Glomerular visceral epithelial cell (primary cell): ENCODE data around the gene SIX5.

Experiments used
- DNase-seq: peaks from one replicate; pipeline ENCODE4 v3.0.0-alpha.2; 2016; ENCODE audit errors: extremely low spot score

SIX5 gene

DNA sequence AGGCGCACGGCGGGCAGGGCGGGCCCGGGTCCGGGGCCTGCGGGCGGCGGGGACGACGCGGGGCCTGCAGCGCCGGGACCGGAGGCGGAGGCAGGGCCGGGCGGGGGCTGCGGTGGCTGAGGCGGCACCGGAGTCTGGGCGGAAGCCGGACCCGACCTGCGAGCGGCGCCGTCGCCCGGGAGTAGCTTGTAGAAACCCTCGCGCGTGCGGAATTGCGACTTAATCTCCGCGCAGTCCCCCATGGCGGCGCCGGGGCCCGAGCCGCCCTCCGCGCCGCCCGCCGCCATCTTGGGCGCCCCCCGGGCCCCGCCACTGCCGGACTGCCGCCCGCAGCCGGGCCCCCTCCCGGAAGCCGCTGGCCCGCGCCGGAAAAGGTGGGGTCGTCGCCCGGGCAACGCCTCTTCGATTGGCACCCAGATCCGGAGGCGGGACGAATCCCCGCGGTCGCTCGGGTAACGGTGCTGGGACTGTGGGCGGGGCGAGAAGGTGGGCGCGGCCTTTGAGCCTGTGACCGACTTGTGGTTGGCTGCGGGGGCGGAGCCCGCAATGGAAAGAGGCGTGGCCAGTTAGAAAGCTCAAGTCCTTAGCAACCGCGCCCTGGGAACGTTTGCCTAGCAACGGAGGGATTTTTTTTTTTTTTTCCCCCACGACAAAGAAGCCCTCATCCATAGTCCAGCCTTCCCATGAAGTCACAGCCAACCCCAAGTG is 23.6 kb upstream of the SIX5 start, which contains the start of gene DMWD:
Gene DMWD, minus strand, starts transcription at position 376 of the 708 bp plus-strand sequence. Its CDS starts 89 bp downstream, at position 287.
- DNase-seq = peak; percentile 99

DNA sequence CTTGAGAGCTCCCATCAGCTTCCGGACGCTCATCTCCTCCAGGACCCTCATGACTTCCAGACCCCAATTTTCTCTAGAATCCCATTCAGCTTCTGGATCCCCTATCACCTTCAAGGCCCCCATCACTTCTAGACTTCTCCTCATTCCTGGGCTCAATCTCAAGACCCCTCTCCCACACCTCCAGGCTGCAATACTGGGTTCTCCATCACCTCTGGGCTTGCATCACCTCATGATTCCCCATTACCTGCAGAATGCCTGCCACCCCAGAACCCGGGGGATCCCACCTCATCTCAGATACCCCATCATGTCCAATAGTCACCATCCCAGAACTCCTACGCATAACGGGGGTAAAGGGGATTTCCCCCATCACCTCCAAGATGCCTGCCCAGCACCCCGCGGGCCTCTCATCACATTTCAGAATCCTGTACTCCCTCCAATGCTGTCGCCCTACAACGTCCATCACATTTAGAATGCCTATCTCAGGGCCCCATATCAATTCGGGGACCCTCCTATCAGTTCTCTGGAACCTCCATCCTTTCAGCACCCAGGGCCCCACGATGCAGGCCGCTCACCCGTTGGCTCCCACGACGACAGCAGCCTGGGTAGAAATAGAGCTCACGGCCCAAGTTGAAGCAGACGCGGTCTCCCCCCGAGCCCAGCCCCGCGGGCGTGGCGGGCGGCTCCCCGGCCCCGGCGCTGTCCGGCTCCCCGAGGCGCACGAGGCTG is 22.9 kb upstream of the SIX5 start:
- DNase-seq = no peak

DNA sequence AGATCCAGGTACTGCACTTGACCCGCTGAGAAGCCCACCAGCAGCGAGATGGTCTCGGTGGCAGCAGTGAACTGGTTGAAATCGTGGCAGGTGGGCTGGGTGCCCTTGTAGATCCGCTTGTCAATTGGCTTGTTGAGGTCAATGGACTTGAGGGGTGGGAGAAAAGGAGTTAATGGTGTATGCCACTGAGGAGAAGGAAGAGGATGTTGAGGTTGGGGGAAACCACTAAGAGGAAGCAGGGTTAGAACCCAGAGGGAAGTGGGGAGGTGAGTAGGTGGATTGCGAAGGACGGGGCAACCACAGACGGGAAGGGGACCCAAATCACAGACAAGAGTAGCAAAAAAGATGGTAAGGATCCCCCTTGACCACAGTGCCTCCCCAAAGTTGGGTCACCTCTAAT is 21.9 kb upstream of the SIX5 start:
- no peak for DNase-seq

DNA sequence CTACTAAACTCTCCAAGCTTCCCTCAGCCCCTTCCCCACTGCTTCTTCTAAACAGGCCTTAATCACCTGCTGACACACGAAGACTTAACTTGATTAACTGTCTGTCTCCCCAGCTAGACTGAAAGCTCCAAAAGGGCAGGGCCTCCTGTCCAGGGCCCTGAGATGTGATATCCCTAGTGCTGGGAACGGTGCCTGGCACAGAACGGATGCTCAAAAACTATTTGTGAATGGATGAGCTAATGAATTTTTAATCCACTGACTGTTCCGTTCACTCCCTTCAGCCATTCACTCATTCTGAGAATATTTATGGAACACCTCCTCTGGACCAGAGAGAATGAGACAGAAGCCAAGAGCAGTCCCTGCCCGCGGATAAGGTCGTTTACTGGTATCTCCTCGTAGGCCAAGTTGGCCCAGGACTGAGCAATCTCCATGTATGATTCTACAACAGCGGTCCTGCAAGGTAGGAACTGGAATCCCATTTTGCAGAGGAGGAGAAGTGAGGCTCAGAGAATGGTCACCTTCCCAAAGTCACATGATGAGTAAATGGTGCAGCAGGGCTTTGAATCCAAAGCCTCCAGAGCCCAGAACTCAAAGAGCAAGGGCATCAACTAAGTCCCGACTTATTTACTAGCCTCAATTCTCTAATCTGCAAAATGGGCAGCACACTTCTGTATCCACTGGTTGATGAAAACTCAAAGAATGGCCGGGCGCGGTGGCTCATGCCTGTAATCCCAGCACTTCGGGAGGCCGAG is 20.2 kb upstream of the SIX5 start:
- no peak for DNase-seq

DNA sequence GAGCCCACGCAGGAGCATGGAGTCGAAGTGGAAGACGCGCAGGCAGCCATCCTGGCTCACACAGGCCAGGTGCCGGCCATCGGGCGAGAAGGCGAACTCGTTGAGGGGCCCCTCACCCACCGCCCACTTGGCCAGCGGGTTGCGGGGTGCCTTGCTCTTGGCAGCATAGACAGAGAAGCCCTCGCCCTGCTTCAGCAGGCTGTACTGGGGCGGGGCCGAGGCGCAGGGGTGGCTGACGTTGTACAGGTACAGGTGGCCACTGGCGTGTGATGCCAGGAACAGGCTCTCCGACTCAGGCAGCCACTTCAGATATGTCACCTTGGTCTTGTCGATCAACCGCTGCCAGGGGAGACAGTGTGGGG is 17.5 kb upstream of the SIX5 start:
- no peak for DNase-seq

DNA sequence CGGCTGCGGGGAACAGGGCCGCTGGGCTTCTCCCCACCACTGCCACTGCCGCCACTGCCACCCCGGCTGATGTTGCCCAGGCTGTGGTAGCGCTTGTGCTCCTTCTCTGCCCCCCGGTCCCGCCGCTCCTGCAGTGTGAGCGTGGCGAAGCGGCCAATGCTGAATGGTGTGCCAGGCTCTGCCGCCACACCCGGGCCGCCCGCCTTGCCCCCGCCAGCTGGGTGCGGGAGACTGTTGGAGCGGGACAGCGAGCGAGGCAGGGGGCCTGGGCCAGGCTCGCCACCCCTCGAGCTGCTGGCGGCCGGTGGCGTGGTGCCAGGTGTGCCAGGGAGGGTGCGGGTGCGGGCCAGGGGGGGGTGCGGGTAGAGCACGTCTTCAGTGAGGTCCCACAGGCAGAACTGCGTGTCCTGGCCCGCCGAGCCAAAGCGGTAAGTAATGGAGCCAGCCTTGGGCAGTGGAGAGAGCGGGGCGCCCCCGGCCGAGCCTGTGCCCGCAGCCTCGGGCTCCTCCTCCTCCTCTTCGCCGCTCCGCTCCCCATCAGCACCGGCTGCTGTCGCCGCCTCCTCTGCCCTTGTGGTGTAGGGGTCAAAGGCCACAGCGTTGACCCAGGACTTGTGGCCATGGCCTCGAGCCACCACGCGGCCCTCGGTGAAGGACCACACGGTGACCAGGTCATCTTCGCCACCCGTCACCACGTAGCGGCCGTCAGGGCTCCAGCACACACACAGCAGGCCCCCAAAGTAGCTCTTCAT is 16.9 kb upstream of the SIX5 start:
- no peak for DNase-seq

DNA sequence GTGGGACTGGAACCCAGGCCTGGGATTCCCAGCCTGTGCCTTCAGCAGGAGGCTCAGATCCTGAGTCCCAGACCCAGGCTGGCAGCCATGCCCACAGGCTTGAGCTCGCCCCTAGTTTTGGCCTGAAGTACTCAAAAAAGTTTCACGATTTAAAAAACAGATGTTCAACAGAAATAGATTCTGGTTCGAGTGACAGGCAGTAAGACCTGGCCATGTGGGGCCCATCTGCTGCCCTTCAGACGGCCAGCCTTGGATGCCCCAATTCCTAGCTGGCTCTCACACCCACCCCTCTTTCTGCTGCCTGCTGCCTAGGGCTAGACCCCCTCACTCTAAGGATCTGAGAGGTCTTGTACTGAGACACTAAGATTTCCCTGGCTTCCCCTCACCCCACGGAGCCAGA is 16.0 kb upstream of the SIX5 start:
- no peak for DNase-seq

DNA sequence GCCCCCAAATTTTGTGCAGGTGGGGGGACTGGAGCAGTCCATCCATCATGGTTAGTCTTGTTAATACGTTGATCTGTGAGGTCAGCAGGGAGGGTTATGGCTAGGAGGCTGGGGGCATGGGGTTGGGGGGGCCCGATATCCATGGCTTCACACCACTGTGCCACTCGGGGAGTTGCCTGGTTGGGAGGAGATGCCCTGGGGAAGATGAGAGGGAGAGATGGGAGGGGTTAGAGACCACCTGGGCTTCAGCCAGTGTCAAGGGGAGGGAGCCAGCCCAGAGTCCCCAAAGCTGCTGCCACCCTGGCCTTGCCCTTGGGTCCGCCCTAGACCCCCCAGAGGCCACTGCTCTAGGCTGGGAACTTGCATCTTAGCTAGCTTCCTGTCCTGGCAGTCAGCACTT is 15.0 kb upstream of the SIX5 start:
- no peak for DNase-seq

DNA sequence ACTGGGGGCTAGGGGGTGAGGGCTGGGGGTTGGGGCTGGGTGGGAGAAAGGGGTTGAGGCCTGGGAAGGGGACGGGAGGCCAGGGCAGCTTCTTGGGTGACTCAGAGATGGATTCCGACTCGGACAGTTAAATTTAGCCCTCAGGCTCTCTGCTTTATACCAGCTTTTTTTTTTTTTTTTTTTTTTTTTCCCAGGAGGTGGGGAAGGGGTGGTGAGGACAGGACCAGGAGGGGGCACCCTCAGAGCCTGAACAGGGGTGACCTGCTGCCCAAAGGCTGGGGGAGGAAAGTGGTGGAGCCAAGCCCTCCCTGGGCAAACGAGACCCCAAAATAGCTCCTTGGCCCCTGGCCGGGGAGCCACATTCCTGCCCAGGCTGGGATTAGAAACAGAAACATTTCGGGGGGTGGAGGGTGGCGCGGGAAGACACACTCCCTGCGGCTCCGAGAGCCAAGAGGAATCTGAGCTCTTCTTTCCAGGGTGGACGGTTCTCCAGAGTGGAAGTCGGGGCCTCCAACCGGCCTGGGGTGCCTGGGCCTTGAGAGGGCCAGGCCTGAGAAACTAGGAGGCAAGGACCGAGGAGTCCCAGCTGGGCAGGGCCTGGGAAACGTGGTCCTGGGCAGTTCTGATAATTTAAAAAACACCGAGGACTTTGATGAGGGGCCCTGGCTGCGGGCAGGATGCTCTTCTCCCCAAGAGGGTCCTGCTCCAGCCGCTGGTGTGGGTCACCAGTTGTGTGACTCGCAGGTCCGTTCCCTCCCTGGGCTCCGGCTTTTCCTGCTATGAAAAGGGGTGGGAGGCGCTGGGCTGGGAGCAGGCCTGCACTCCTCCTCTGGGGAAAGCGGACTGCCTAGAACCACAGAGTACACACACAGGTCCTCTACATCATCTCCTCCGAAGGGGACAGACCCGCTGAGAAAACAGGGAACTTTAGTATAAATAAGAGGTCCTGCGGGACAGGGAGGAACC is 14.1 kb upstream of the SIX5 start:
- peak; percentile 58 for DNase-seq

DNA sequence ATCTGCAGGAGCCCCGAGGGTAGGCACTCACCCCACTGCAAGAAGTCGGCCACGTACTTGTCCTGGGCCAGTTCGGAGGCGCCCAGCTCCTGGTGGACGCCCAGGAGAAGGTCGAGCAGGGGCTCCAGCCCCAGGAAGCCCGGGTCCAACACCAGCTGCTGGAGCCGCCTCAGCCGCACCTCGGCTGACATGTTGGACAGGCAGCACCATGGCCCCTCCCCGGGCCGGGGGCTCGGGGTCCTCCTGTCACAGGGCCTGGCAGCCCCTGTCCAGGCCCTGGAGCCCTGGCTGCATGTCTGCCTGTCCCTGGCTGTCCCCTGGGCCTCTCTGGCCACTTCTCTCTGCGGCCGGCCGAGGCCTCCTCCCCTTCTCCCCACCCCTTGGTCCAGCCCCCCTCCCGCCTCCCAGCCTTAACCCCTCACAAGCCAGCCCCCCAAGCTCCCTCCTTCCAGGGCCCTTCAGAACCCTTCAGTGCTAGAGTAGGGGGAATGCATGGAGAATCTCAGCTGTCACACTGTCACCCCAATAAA is 13.2 kb upstream of the SIX5 start, which contains the start of gene DMPK:
Gene DMPK, minus strand, starts transcription at position 329 of the 530 bp plus-strand sequence. Its CDS starts 138 bp downstream, at position 191.
- no peak for DNase-seq

DNA sequence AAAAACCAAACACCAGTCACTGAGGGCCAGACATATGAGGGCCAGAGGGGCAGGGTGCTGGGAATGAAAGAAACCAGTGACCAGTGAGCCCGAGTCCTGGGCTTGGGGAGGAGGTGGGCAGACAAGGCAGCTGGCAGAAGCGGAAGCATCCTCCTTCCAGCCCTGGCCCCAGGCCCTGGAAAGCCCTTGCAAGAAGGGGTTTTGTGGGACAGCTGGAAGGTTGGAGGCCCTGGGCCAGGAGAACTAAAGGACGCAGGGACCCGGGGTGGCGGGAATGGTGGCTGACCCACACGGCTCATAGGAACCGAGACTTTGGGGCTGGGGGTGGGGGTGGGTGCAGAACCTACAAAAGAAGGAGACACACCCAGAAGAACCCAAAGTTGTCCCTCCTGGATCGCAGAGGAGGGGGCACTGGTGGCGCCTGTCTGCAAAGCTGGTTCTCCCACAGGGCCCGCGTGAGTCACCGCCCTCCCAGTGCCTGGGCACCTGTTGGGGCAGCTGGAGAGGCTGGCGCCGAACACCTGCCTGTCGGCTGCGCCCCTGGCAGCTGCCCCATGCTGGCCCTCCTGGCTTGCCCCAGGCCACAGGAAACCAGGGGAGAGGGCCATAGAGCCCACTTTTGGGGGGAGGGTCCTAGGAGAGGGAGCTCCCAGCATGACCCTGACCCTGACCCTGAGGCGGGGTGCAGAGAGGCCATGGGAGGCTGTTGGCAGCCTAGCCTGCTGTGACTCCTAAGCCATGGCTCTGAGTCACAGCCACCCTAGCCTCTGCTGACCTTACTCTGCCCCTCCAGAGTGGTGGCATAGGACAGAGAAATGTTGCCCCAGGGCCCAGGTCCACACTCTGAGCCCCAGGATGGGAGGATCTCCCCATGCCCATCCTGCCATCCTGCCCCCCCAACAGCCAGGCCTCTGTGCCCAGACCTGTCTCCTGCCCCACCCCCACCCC is 12.4 kb upstream of the SIX5 start:
- DNase-seq = no peak

DNA sequence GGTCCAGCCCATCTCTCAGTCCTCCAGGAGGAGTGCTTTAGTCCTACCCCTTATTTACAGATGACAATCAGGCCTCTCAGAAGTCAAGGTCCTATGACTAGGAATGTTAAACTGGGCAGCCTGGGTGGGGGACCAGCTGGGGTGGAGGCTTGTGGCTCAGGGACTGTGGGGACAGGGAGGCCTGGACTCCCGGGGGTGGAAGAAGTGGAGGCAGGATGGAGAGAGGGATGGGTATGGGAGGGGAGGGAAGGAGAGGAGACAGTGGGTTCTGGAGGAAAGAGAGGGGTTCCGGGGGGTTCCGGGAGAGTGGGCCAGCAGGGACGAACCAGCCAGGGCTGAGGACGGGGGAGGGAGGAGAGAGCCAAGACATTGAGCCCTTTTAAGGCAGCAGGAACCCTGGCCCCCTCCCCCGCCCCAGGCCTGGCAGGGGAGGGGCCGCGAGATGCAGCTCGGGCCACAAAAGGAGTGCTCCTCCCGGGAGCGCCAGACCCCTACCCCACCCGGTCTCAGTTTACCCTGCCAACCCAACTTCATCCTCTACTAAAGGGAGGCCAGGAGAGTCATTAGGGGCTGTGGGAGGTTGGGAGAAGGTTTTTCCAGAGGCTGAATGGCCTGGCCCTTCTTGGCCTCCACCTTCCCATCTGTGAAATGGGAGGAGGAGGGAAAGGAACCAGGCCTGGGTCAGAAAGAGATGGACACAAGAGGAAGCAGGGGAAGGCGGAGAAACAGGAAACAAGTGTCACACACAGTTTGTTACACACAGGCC is 11.6 kb upstream of the SIX5 start:
- DNase-seq = no peak

DNA sequence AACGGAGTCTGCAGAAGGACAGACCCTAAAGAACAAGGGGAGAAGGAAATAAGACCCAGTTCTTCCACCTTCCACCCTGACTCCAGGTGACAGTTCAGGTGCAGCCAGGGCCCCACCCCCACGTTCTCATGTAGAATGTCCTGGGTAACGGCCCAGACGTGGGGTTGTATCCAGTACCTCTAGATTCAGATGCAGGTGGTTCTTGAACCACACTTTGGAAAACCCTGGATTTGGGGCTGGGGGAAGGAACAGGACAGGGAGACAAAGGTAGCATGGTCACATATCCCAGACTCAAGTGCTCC is 11.0 kb upstream of the SIX5 start:
- no peak for DNase-seq

DNA sequence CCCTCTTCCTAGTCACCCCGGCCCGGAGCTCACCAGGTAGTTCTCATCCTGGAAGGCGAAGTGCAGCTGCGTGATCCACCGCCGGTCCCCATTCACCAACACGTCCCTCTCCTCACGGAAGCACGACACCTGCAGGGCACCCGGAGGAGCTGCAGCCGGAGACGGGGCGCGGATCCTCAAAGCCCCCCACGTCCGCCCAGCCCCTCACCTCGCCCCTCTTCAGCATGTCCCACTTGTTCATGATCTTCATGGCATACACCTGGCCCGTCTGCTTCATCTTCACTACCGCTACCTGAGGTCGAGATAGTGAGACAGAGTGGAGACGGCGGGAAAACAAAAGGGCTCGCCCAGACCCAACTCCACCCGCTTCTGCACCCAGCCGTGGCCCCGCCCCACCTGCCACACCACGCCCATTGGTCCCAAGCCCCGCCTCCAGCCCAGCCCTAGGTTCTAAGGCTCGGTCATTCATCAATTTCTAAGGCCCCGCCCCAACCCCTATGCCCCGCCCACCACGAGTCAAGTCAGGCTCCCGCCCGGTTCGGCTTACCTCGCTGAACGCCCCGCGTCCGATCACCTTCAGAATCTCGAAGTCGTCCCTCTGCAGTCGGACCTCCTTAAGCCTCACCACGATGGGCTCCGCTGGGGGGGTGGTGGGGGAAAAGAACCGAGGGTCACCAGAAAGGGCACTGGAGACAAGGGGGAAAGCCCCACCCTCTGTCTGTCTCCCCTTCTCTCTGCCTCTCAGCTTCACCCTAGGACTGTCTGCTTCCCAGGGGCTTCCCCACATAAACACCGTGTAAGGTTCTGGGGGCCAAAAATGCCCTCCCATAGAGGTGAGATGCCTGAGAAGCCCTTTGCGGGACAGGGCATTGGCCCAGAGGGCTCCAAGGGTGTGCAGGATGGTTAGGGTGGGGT is 10.4 kb upstream of the SIX5 start:
- peak; percentile 48 for DNase-seq

DNA sequence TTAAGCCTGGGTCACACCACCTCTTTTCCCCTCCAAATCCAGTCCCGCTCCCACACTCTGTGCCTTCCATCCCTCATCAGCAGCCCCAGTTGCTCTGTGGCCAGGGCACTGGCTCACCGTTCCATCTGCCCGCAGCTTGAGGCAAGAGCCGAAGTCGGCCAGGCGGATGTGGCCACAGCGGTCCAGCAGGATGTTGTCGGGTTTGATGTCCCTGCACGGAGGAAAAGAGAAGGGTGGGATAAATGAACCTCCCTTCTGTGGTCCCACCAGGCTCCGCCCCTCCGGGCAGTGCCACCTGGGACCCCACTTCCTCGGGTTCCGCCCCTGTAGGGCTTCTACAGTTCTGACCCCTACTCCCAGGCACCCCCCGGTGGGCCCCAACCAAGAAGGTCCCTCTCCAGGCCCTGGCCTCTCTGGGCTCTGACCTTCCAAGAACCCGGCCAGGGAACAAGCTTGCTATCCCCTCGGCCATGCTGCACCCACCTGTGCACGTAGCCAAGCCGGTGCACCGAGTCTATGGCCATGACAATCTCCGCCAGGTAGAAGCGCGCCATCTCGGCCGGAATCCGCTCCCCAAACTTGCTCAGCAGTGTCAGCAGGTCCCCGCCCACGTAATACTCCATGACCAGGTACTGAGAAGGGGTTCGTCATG is 9.1 kb upstream of the SIX5 start:
- DNase-seq = no peak

DNA sequence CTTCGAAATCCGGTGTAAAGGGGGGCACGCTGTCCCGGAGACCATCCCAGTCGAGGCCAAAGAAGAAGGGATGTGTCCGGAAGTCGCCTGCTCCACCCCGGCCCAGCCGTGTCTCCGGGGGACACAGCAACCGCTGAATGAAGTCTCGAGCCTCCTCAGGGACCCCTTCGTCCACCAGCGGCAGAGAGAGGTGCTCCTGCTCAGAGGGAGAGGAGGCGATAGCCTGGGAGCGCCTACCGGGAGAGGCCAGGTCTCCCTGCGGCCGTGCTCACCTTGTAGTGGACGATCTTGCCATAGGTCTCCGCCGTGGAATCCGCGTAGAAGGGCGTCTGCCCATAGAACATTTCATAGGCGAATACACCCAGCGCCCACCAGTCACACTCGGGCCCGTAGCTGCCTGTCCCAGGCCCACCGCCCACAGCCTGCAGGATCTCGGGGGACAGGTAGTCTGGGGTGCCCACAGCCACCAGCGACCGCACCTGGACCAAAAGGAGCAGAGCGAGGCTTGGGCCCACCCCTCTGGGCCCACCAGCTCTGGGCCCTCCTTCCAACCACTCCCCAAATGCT is 8.4 kb upstream of the SIX5 start:
- no peak for DNase-seq

DNA sequence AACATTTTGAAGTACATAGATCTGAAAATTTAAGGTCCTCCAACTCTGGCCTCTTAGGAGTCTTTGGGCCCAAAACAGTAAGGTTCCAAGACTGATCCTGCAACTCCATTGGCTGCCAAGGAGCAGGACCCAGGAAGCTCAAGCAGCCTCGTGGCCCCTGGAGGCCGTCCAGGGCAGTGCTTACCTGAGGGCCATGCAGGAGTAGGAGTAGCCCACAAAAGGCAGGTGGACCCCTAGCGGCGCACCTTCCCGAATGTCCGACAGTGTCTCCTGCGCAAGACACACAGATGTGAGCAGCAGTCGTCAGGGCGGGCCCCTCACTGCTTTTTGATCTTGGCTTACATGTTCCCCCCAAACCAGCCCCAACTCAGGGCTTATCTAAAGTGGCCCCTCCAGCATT is 5.7 kb upstream of the SIX5 start:
- DNase-seq = no peak
